Keratinocyte (primary cell): ENCODE measurements around the gene GTF3C1. TPM values are rescaled to one million over a fixed set of nuclear protein-coding genes. Genes with fewer than 3 reads are reported as not detected.

Experiments used
- DNase-seq: peaks from one replicate; pipeline ENCODE4 v3.0.0-alpha.2; 2011; ENCODE audit warnings: low read depth, missing footprints, low spot score
- FAIRE-seq: peaks from 2 replicates; lab custom pipeline; 2011; peaks lifted over from hg19 to GRCh38; lab: Jason Lieb, UNC
- H2AFZ ChIP-seq: 2 replicates; pipeline ENCODE4 v1.6.0; 2012; ENCODE audit warnings: low read length, control low read depth, inconsistent platforms; ENCODE audit not compliant: control insufficient read depth
- H3K27ac ChIP-seq: 2 replicates; pipeline ENCODE4 v1.5.1; 2011; ENCODE audit warnings: low read length; ENCODE audit not compliant: control insufficient read depth, insufficient read depth
- H3K27me3 ChIP-seq: 3 replicates; pipeline ENCODE4 v1.6.0; 2011; ENCODE audit warnings: low read length; ENCODE audit not compliant: control insufficient read depth, insufficient read depth; ENCODE audit errors: extremely low read depth
- H3K36me3 ChIP-seq, 2 experiments: 2 replicates in 1 of 2; 3 replicates in 1 of 2; pipeline ENCODE4 v1.5.1; 2011; ENCODE audit warnings: low read length in 2 of 2, mild to moderate bottlenecking in 1 of 2; ENCODE audit not compliant: control insufficient read depth in 2 of 2, insufficient read depth in 2 of 2; ENCODE audit errors: extremely low read depth in 1 of 2
- H3K4me1 ChIP-seq: 3 replicates; pipeline ENCODE4 v1.5.1; 2011; ENCODE audit warnings: low read length; ENCODE audit not compliant: control insufficient read depth, insufficient read depth; ENCODE audit errors: extremely low read depth
- H3K4me2 ChIP-seq: 3 replicates; pipeline ENCODE4 v1.6.0; 2011; ENCODE audit warnings: low read depth, low read length; ENCODE audit not compliant: control insufficient read depth, insufficient read depth; ENCODE audit errors: extremely low read depth
- H3K4me3 ChIP-seq, 3 experiments: fragments of 200-600 bp in 1 of 3; sonication (generic) in 1 of 3; 2 replicates in 2 of 3; 3 replicates in 1 of 3; pipeline ENCODE4 v1.5.1; 2011 to 2016; ENCODE audit warnings: low read length in 3 of 3, mild to moderate bottlenecking in 3 of 3, control low read depth in 2 of 3, inconsistent platforms in 1 of 3, low read depth in 1 of 3, mixed read lengths in 1 of 3, mixed run types in 1 of 3, moderate library complexity in 1 of 3; ENCODE audit not compliant: control insufficient read depth in 2 of 3, insufficient read depth in 2 of 3; ENCODE audit errors: extremely low read depth in 1 of 3
- H3K79me2 ChIP-seq: 2 replicates; pipeline ENCODE4 v1.6.0; 2012; ENCODE audit warnings: low read length; ENCODE audit not compliant: control insufficient read depth, insufficient read depth
- H3K9ac ChIP-seq: 3 replicates; pipeline ENCODE4 v1.6.0; 2011; ENCODE audit warnings: low read length; ENCODE audit not compliant: control insufficient read depth, insufficient read depth; ENCODE audit errors: extremely low read depth
- H3K9me1 ChIP-seq: 3 replicates; pipeline ENCODE4 v1.6.0; 2011; ENCODE audit warnings: low read length; ENCODE audit not compliant: control insufficient read depth, insufficient read depth; ENCODE audit errors: extremely low read depth
- H3K9me3 ChIP-seq: 2 replicates; pipeline ENCODE4 v1.5.1; 2012; ENCODE audit warnings: low read depth, low read length; ENCODE audit not compliant: control insufficient read depth
- H4K20me1 ChIP-seq: 3 replicates; pipeline ENCODE4 v1.6.0; 2011; ENCODE audit warnings: low read length; ENCODE audit not compliant: control insufficient read depth, insufficient read depth; ENCODE audit errors: extremely low read depth
- EZH2 ChIP-seq: IDR thresholded peaks from one replicate; pipeline ENCODE4 v1.6.1; 2012; ENCODE audit warnings: inconsistent platforms, mild to moderate bottlenecking, low read length, moderate library complexity
- dilution Hi-C: fragments of 300-500 bp; cut with MboI; formaldehyde crosslinking; loops from one replicate; pipeline ENCODE4 v1.7.0; 2020; ENCODE audit warnings: low sequenced_read_pairs; ENCODE audit not compliant: extremely low pct_ligation_motif_present
- polyA plus RNA-seq, 5 experiments: library from polyadenylated mRNA; depleted of rRNA in 3 of 5; stranded (reverse) in 3 of 5; stranded (forward) in 1 of 5; unstranded in 1 of 5; fragments of >200 nt; gene quantifications; 1 replicate in 1 of 5; 2 replicates in 3 of 5; 3 replicates in 1 of 5; pipeline versions ENCODE4 v1.2.1 to v1.2.3, GENCODE V29; 2011 to 2012; ENCODE audit warnings: missing spikeins in 2 of 5, low read depth in 1 of 5, low replicate concordance in 1 of 5
- TF ChIP-seq, protein P1 (sequence below), 3 experiments: IDR thresholded peaks in 1 of 3; conservative IDR thresholded peaks in 1 of 3; optimal IDR thresholded peaks in 1 of 3; 2 replicates in 2 of 3; 3 replicates in 1 of 3; pipeline versions ENCODE3 to v1.5.1; 2011; ENCODE audit warnings: low read length in 3 of 3, mild to moderate bottlenecking in 3 of 3, moderate library complexity in 2 of 3, control low read depth in 1 of 3, inconsistent platforms in 1 of 3; ENCODE audit not compliant: insufficient read depth in 2 of 3; ENCODE audit errors: extremely low read depth in 1 of 3

The GTF3C1 gene
- polyA plus RNA-seq, 1 donor (not counting 4 experiments of a cell fraction or from before 2014, with no cell fraction given) = 23.5 TPM

DNA sequence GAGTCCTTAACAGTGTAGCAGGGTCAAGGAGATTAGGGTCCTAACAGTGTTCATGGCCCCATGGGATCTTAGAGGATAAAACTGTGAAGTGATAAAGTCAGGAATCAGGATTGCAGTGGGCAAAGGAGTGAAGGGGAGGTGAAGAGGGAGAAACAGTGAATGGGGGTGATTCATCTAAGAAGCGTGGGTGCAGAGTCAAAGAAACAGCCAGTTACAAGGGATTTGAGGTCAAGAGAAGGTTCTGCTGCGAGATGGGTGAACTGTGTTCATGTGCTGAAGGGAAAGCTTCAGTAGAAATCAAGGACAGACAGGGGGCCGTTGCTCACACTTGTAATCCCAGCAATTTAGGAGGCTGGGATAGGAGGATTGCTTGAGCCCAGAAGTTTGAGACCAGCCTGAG, 5.9 kb downstream of the GTF3C1 start:
- no peak for TF ChIP-seq EZH2
- TF ChIP-seq, protein P1, sequence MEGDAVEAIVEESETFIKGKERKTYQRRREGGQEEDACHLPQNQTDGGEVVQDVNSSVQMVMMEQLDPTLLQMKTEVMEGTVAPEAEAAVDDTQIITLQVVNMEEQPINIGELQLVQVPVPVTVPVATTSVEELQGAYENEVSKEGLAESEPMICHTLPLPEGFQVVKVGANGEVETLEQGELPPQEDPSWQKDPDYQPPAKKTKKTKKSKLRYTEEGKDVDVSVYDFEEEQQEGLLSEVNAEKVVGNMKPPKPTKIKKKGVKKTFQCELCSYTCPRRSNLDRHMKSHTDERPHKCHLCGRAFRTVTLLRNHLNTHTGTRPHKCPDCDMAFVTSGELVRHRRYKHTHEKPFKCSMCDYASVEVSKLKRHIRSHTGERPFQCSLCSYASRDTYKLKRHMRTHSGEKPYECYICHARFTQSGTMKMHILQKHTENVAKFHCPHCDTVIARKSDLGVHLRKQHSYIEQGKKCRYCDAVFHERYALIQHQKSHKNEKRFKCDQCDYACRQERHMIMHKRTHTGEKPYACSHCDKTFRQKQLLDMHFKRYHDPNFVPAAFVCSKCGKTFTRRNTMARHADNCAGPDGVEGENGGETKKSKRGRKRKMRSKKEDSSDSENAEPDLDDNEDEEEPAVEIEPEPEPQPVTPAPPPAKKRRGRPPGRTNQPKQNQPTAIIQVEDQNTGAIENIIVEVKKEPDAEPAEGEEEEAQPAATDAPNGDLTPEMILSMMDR (optimal IDR thresholded peaks at IDR 0.05 in 1 of 3, IDR thresholded peaks at IDR 0.05 in 1 of 3, conservative IDR thresholded peaks at IDR 0.05 in 1 of 3; ENCODE audit: extremely low read depth in 1 of 3, insufficient read depth in 2 of 3, low read length in 3 of 3) = no peak
- Histone ChIP-seq H4K20me1 (peaks cover 12% of the 10 kb centered on the region), H3K9me1 (peaks cover 5% of the 10 kb centered on the region), H3K9me3 (no peaks in the 10 kb centered on the region), H3K27me3 (no peaks in the 10 kb centered on the region), H3K36me3 (peaks cover 34 to 47% of the 10 kb centered on the region in 2 experiments), H3K4me3 (no peak overlapping the region), H2AFZ (no peak overlapping the region), H3K9ac (no peak overlapping the region), H3K79me2 (peaks cover 25% of the 10 kb centered on the region), H3K4me2 (no peak overlapping the region), H3K4me1 (peaks cover 24% of the 10 kb centered on the region), H3K27ac (no peak overlapping the region)
- FAIRE-seq = no peak
- DNase-seq = no peak
- dilution Hi-C loops = no loop called here

DNA sequence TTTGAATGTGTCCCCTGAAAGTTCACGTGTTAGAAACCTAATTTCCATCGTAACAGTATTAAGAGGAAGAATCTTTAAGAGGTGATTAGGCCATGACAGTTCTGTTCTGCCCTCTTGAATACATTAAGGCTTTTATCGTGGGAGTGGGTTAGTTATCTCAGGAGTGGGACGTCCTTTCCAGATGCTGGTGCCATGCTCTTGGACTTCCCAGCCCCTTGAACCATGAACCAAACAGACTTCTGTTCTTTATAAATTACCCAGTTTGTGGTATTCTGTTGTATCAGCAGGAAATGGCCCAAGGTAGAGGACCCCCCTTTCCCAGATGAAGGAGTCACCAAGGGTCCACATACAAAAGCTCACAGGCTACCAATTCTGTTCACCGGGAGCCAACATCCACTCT, 10.1 kb downstream of the GTF3C1 start:
- no peaks in the 10 kb centered on the region for H4K20me1 ChIP-seq
- H3K36me3 ChIP-seq = peaks cover 43 to 53% of the 10 kb centered on the region in 2 experiments
- FAIRE-seq (no peak), DNase-seq (no peak)
- no peaks in the 10 kb centered on the region for H3K4me1 ChIP-seq
- no peaks in the 10 kb centered on the region for H3K9me3 ChIP-seq
- no peak for TF ChIP-seq EZH2
- TF ChIP-seq, protein P1 (optimal IDR thresholded peaks at IDR 0.05 in 1 of 3, IDR thresholded peaks at IDR 0.05 in 1 of 3, conservative IDR thresholded peaks at IDR 0.05 in 1 of 3; ENCODE audit: extremely low read depth in 1 of 3, insufficient read depth in 2 of 3, low read length in 3 of 3) = no peak
- no peak overlapping the region for H3K4me3 ChIP-seq
- H3K9me1 ChIP-seq = peaks cover 2% of the 10 kb centered on the region
- H3K9ac ChIP-seq = no peak overlapping the region
- H3K27me3 ChIP-seq = no peaks in the 10 kb centered on the region
- no peak overlapping the region for H2AFZ ChIP-seq
- no peaks in the 10 kb centered on the region for H3K79me2 ChIP-seq
- no peak overlapping the region for H3K4me2 ChIP-seq
- no peak overlapping the region for H3K27ac ChIP-seq
- dilution Hi-C loops = no loop called here
